Stimulated activated naive CD8-positive, alpha-beta T cell treated with anti-CD3 and anti-CD28 coated beads, Interleukin-15, Interleukin-2, amounts not matched to agents 100 ng/mL and 50 ng/mL, for 24 hours (primary cell): ENCODE results near the gene ATP1B4.

ENCODE experiments used
- H3K27ac Mint-ChIP-seq: one replicate; pipeline ENCODE4 v1.8.0; 2021; ENCODE audit warnings: mild to moderate bottlenecking, mixed read lengths
- H3K27me3 Mint-ChIP-seq: one replicate; pipeline ENCODE4 v1.8.0; 2021; ENCODE audit warnings: mixed read lengths
- H3K36me3 Mint-ChIP-seq: one replicate; pipeline ENCODE4 v1.8.0; 2021; ENCODE audit warnings: low read depth, mixed read lengths
- H3K4me1 Mint-ChIP-seq: one replicate; pipeline ENCODE4 v1.8.0; 2021; ENCODE audit warnings: low read depth, mixed read lengths
- H3K4me3 Mint-ChIP-seq: one replicate; pipeline ENCODE4 v1.8.0; 2021; ENCODE audit warnings: mild to moderate bottlenecking, mixed read lengths
- H3K9me3 Mint-ChIP-seq: one replicate; pipeline ENCODE4 v1.8.0; 2021; ENCODE audit warnings: mixed read lengths

The ATP1B4 gene

DNA sequence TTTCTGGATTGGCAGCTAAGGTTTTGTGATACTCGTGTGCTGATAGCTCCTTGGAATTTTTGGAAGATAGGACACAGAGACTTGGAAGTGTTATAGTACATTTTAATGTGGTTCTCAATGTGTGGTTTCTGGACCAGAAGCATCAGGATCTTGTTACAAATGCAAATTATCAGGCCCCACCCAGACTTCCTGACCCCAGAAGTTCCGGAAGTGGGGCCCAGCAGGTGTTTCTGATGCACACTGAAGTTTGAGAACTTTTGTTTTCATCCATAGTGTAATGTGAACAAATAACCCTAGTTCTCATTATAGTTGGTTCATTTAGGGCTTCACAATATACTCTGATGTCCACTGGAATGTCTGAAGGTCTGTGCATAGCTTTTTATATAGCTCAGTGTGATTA, 57.6 kb downstream of the ATP1B4 start:
- Mint-ChIP-seq H3K36me3 (no peaks in the 10 kb centered on the region), H3K4me3 (no peak overlapping the region), H3K27ac (no peak overlapping the region), H3K9me3 (no peaks in the 10 kb centered on the region), H3K27me3 (no peaks in the 10 kb centered on the region), H3K4me1 (peaks cover 15% of the 10 kb centered on the region)

DNA sequence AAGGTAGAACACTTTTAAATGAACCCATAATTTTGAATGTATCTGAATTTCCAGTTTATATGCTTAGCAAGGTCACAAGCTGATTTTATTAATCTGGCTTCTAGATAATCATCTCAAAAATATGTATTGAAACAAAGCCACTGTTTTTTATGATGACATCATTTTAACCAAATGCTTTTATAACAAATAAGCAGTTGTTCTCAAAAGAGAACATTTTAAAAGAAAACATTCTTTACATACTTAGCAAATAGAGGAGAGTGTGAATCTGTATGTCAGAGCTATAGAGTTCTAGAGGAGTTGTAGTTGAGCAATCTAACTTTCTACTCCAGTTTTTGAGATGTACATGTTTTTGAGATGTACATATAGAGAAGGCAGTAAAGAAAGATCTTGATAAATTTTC, 64.7 kb downstream of the ATP1B4 start:
- H3K4me3 Mint-ChIP-seq, result no peak overlapping the region
- H3K4me1 Mint-ChIP-seq, result peaks cover 4% of the 10 kb centered on the region
- H3K9me3 Mint-ChIP-seq, result no peaks in the 10 kb centered on the region
- peaks cover 4% of the 10 kb centered on the region for H3K36me3 Mint-ChIP-seq
- no peaks in the 10 kb centered on the region for H3K27me3 Mint-ChIP-seq
- no peak overlapping the region for H3K27ac Mint-ChIP-seq

DNA sequence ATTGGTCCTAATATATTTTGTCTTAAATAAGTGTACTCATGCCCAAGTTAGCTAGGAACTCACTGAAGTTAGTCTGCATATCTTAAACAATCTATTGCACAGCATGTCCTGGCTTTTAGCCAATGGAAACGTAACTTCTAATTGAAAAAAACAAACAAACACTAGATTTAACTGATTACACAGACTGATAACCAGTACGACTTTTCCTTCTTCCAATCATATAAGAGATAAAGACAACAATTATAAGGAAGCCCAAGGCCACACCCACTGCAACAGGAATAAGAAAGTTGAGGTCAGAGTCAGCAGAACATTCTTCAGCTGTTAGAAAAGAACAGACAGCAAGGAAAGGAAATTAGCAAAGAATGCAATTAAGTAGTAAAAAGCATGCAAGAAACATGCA, 66.4 kb downstream of the ATP1B4 start:
- peaks cover 15% of the 10 kb centered on the region for H3K36me3 Mint-ChIP-seq
- no peaks in the 10 kb centered on the region for H3K27me3 Mint-ChIP-seq
- H3K9me3 Mint-ChIP-seq, result no peaks in the 10 kb centered on the region
- H3K4me1 Mint-ChIP-seq, result peaks cover 4% of the 10 kb centered on the region
- H3K4me3 Mint-ChIP-seq, result no peak overlapping the region
- no peak overlapping the region for H3K27ac Mint-ChIP-seq

DNA sequence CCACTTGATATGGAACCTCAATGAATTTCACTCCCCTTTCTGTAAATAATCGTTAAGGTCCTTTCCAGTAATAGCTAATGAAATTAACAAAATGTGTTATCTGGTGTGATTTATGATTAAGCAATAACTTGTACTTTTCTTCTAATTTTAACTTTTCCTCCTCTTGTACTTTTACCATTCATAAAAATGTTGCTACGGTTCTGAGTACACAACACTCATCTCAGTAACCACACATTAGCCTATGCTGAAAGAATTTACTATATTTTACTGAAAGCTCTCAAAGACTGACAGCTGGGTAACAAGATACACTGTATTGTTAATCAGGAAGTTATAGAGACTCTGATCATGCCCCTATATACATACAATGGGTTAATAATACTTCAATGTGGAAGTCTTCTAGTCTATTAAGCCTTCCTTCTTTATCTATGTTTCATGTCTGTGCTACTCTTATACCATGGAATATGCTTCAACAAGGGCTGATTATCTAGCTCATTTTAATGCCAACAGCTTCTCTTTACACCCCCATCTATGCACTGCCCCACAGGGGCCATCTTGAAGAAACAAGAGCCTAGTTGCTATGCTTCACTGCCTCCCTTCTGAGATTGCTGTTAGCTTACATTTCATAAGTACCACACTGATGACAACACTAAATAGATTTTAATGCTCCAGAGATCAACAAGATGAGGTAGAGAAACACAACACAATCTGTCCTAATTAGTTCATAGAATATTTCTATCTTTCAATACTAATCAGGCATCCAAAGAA, 68.1 kb downstream of the ATP1B4 start:
- Mint-ChIP-seq H3K4me1 (peaks cover 4% of the 10 kb centered on the region), H3K27ac (no peak overlapping the region), H3K27me3 (no peaks in the 10 kb centered on the region), H3K4me3 (no peak overlapping the region), H3K36me3 (peaks cover 19% of the 10 kb centered on the region), H3K9me3 (no peaks in the 10 kb centered on the region)
